PFSK-1 (cell line): Measurements from ENCODE around the gene FRMD4B.

ENCODE experiments used
- FOXP2 ChIP-seq: optimal IDR thresholded peaks from 2 replicates; pipeline ENCODE3; 2011; ENCODE audit warnings: borderline replicate concordance, control low read depth, inconsistent platforms; ENCODE audit not compliant: insufficient read depth; ENCODE audit errors: extremely low read length, extremely low read depth
- POLR2AphosphoS5 ChIP-seq: IDR thresholded peaks from 2 replicates; pipeline ENCODE4 v1.6.1; 2012; ENCODE audit warnings: low read depth, mild to moderate bottlenecking, control low read depth, low read length, moderate library complexity
- REST ChIP-seq, 2 experiments: IDR thresholded peaks; 2 replicates each; pipeline versions ENCODE4 v1.6.1 to v1.8.0; 2011 to 2012; ENCODE audit warnings: low read depth in 2 of 2, low read length in 2 of 2, control low read depth in 1 of 2, inconsistent platforms in 1 of 2, mild to moderate bottlenecking in 1 of 2, moderate library complexity in 1 of 2; ENCODE audit not compliant: insufficient read depth in 1 of 2
- SIN3A ChIP-seq: IDR thresholded peaks from 2 replicates; pipeline ENCODE4 v1.6.1; 2012; ENCODE audit warnings: mild to moderate bottlenecking, low read length, moderate library complexity, borderline replicate concordance; ENCODE audit not compliant: insufficient read depth
- TAF1 ChIP-seq: IDR thresholded peaks from 2 replicates; pipeline ENCODE4 v1.6.1; 2012; ENCODE audit warnings: low read length, control low read depth, borderline replicate concordance; ENCODE audit not compliant: insufficient read depth

Gene FRMD4B

GRCh38 chr3:69320871-69321271, 65.0 kb downstream of the FRMD4B start:
- TF ChIP-seq FOXP2, result no peak
- TF ChIP-seq SIN3A, result no peak
- no peak for TF ChIP-seq POLR2AphosphoS5
- no peak for TF ChIP-seq REST (IDR thresholded peaks at IDR 0.05; ENCODE audit: insufficient read depth in 1 of 2, low read depth in 2 of 2, low read length in 2 of 2)
- TF ChIP-seq TAF1, result no peak

GRCh38 chr3:69319652-69320051, 66.2 kb downstream of the FRMD4B start:
- TF ChIP-seq FOXP2 (no peak), SIN3A (no peak), REST (IDR thresholded peaks at IDR 0.05; ENCODE audit: insufficient read depth in 1 of 2, low read depth in 2 of 2, low read length in 2 of 2) (no peak), TAF1 (no peak), POLR2AphosphoS5 (no peak)

GRCh38 chr3:69318410-69318809, 67.5 kb downstream of the FRMD4B start:
- TF ChIP-seq SIN3A (no peak), TAF1 (no peak), FOXP2 (no peak), REST (IDR thresholded peaks at IDR 0.05; ENCODE audit: insufficient read depth in 1 of 2, low read depth in 2 of 2, low read length in 2 of 2) (no peak), POLR2AphosphoS5 (no peak)

- no peak for TF ChIP-seq POLR2AphosphoS5
These were observed 72.6 kb downstream of the FRMD4B start for GRCh38 chr3:69313251-69313650.

GRCh38 chr3:69309814-69310213, 76.1 kb downstream of the FRMD4B start:
- TF ChIP-seq TAF1, result no peak
- TF ChIP-seq POLR2AphosphoS5, result no peak
- no peak for TF ChIP-seq REST (IDR thresholded peaks at IDR 0.05; ENCODE audit: insufficient read depth in 1 of 2, low read depth in 2 of 2, low read length in 2 of 2)
- TF ChIP-seq FOXP2, result no peak
